NK-92 (cell line): ENCODE measurements around the gene STX1A.
A peak's percentile ranks its signal among the peaks of the same experiment; 100 is the strongest.
"Not testable (repeated sequence)": the region's sequence is repeated elsewhere in the genome, so short reads cannot be mapped to it uniquely, and the experiment has no call there.

Experiments
- DNase-seq: peaks from one replicate; lab custom pipeline; 2025; ENCODE audit not compliant: unreplicated experiment; lab: John Stamatoyannopoulos, UW

The STX1A gene

GRCh38 chr7:73683788-73684693 lies 35.4 kb downstream of the STX1A start:
- no peak for DNase-seq

GRCh38 chr7:73683056-73683787 lies 36.2 kb downstream of the STX1A start, which contains the start of the genes BUD23 and DNAJC30:
BUD23 (plus strand) TSS chr7:73683597; CDS start chr7:73683626, 29 bp downstream.
DNAJC30 (minus strand) TSS chr7:73683453; CDS start chr7:73683423, 30 bp downstream.
- peak; percentile 91 for DNase-seq

- DNase-seq = no peak
Observed at GRCh38 chr7:73682745-73683055, 36.8 kb downstream of the STX1A start.

GRCh38 chr7:73681031-73681430 lies 38.4 kb downstream of the STX1A start:
- no peak for DNase-seq

GRCh38 chr7:73680501-73680900 lies 39.0 kb downstream of the STX1A start:
- no peak for DNase-seq

GRCh38 chr7:73679709-73680108 lies 39.8 kb downstream of the STX1A start:
- no peak for DNase-seq

GRCh38 chr7:73678862-73679261 lies 40.6 kb downstream of the STX1A start:
- DNase-seq = no peak

GRCh38 chr7:73676062-73676461 lies 43.4 kb downstream of the STX1A start:
- DNase-seq = not testable (repeated sequence)

- DNase-seq = no peak
Observed at GRCh38 chr7:73674468-73675124, 44.9 kb downstream of the STX1A start.

GRCh38 chr7:73671857-73672445 lies 47.5 kb downstream of the STX1A start:
- DNase-seq = no peak

GRCh38 chr7:73671322-73671661 lies 48.2 kb downstream of the STX1A start:
- no peak for DNase-seq

GRCh38 chr7:73669858-73670385 lies 49.5 kb downstream of the STX1A start:
- no peak for DNase-seq

GRCh38 chr7:73669288-73669701 lies 50.2 kb downstream of the STX1A start:
- no peak for DNase-seq

- DNase-seq = no peak
Observed at GRCh38 chr7:73668886-73669230, 50.6 kb downstream of the STX1A start.

GRCh38 chr7:73668103-73668885 lies 51.2 kb downstream of the STX1A start:
- no peak for DNase-seq

GRCh38 chr7:73667344-73668102 lies 51.9 kb downstream of the STX1A start, which contains the start of gene VPS37D:
VPS37D (plus strand) TSS chr7:73667831; CDS start chr7:73667959, 128 bp downstream.
- DNase-seq = peak; percentile 51

- no peak for DNase-seq
Observed at GRCh38 chr7:73663033-73663432, 56.4 kb downstream of the STX1A start.

- not testable (repeated sequence) for DNase-seq
Observed at GRCh38 chr7:73660594-73660993, 58.9 kb downstream of the STX1A start.

- no peak for DNase-seq
Observed at GRCh38 chr7:73659983-73660382, 59.5 kb downstream of the STX1A start.
